EL (cell line): ENCODE data around the gene HS3ST6.
A peak's percentile ranks its signal among the peaks of the same experiment; 100 is the strongest.
"Not testable (repeated sequence)": the region's sequence is repeated elsewhere in the genome, so short reads cannot be mapped to it uniquely, and the experiment has no call there.

Experiments
- DNase-seq: peaks from one replicate; pipeline ENCODE4 v3.0.0-alpha.2; 2016

The HS3ST6 gene

GRCh38 chr16:1918351-1919326 lies at the start of gene HS3ST6:
Gene HS3ST6 (minus strand): TSS chr16:1918415. CDS start chr16:1918323, 92 bp downstream.
- no peak for DNase-seq

- DNase-seq: no peak
Measured at GRCh38 chr16:1966460-1966859, 48.2 kb upstream of the HS3ST6 start, which contains the start of gene RNF151. Gene RNF151 (plus strand): TSS chr16:1966856. CDS start chr16:1966882, 26 bp downstream.

- DNase-seq: no peak
Measured at GRCh38 chr16:1965396-1966001, 47.3 kb upstream of the HS3ST6 start.

GRCh38 chr16:1964506-1965395 lies 46.5 kb upstream of the HS3ST6 start, which contains the start of gene RPS2:
Gene RPS2 (minus strand): TSS chr16:1964826. CDS start chr16:1964625, 201 bp downstream.
- peak; percentile 98 for DNase-seq

- DNase-seq: no peak
Measured at GRCh38 chr16:1963806-1964505, 45.7 kb upstream of the HS3ST6 start.

GRCh38 chr16:1962161-1963153 lies 44.2 kb upstream of the HS3ST6 start:
- not testable (repeated sequence) for DNase-seq

GRCh38 chr16:1961651-1962067 lies 43.4 kb upstream of the HS3ST6 start:
- peak; percentile 33 for DNase-seq

- peak; percentile 67 for DNase-seq
Measured at GRCh38 chr16:1960665-1961630, 42.7 kb upstream of the HS3ST6 start.

- DNase-seq: peak; percentile 90
Measured at GRCh38 chr16:1959269-1960039, 41.2 kb upstream of the HS3ST6 start, which contains the start of gene NDUFB10. Gene NDUFB10 (plus strand): TSS chr16:1959538. CDS start chr16:1959625, 87 bp downstream.

- DNase-seq: no peak
Measured at GRCh38 chr16:1958715-1959268, 40.6 kb upstream of the HS3ST6 start.

GRCh38 chr16:1958143-1958491 lies 39.9 kb upstream of the HS3ST6 start:
- DNase-seq: not testable (repeated sequence)

- not testable (repeated sequence) for DNase-seq
Measured at GRCh38 chr16:1957434-1958142, 39.4 kb upstream of the HS3ST6 start.

- no peak for DNase-seq
Measured at GRCh38 chr16:1953734-1954133, 35.5 kb upstream of the HS3ST6 start.

GRCh38 chr16:1950559-1950958 lies 32.3 kb upstream of the HS3ST6 start:
- no peak for DNase-seq

- DNase-seq: no peak
Measured at GRCh38 chr16:1950047-1950446, 31.8 kb upstream of the HS3ST6 start.

- DNase-seq: no peak
Measured at GRCh38 chr16:1949507-1949906, 31.3 kb upstream of the HS3ST6 start.

- no peak for DNase-seq
Measured at GRCh38 chr16:1947369-1947670, 29.1 kb upstream of the HS3ST6 start.
